ENCODE results near the gene SPAG5. TPM values are rescaled to one million over a fixed set of nuclear protein-coding genes. Genes with fewer than 3 reads are reported as not detected.

The SPAG5 gene
- total RNA-seq, 6 experiments from 2014 or later, result 29.2 to 73.3 (median 69.4) TPM

GRCh38 chr17:28643983-28644786 is 45.4 kb upstream of the SPAG5 start:
- H3K9me3 Mint-ChIP-seq, result no peaks in the 10 kb centered on the region
- H3K4me3 Mint-ChIP-seq, result peak overlapping the region; percentile 88
- H3K27ac Mint-ChIP-seq, result peak overlapping the region; percentile 48
- DNase-seq, result peak; percentile 50
- H3K4me1 Mint-ChIP-seq (ENCODE audit: low read depth), result peaks cover 35% of the 10 kb centered on the region
- no peaks in the 10 kb centered on the region; the same call in 1 of the 2 replicates for H3K27me3 Mint-ChIP-seq (ENCODE audit: insufficient read depth)
- H3K36me3 Mint-ChIP-seq (ENCODE audit: low read depth), result peaks cover 37% of the 10 kb centered on the region
- peak; percentile 77 for TF ChIP-seq CTCF (IDR thresholded peaks at IDR 0.05)

GRCh38 chr17:28641579-28641978 is 42.8 kb upstream of the SPAG5 start:
- Mint-ChIP-seq H3K9me3 (no peaks in the 10 kb centered on the region), H3K27ac (no peak overlapping the region), H3K27me3 (ENCODE audit: insufficient read depth) (peaks cover under 1% of the 10 kb centered on the region; the same call in 1 of the 2 replicates), H3K4me3 (no peak overlapping the region), H3K36me3 (ENCODE audit: low read depth) (peaks cover 52% of the 10 kb centered on the region), H3K4me1 (ENCODE audit: low read depth) (peaks cover 30% of the 10 kb centered on the region)
- DNase-seq, result no peak
- TF ChIP-seq CTCF (IDR thresholded peaks at IDR 0.05), result no peak

GRCh38 chr17:28635506-28635905 is 36.7 kb upstream of the SPAG5 start:
- no peak for TF ChIP-seq CTCF (IDR thresholded peaks at IDR 0.05)
- no peak for DNase-seq
- peaks cover 2% of the 10 kb centered on the region; the same call in 1 of the 2 replicates for H3K27me3 Mint-ChIP-seq (ENCODE audit: insufficient read depth)
- peaks cover 56% of the 10 kb centered on the region for H3K36me3 Mint-ChIP-seq (ENCODE audit: low read depth)
- no peak overlapping the region for H3K4me3 Mint-ChIP-seq
- H3K4me1 Mint-ChIP-seq (ENCODE audit: low read depth), result no peaks in the 10 kb centered on the region
- H3K9me3 Mint-ChIP-seq, result no peaks in the 10 kb centered on the region
- no peak overlapping the region for H3K27ac Mint-ChIP-seq

- no peak for DNase-seq
- peaks cover 2% of the 10 kb centered on the region; the same call in 1 of the 2 replicates for H3K27me3 Mint-ChIP-seq (ENCODE audit: insufficient read depth)
- H3K36me3 Mint-ChIP-seq (ENCODE audit: low read depth), result peaks cover 48% of the 10 kb centered on the region
- no peak overlapping the region for H3K27ac Mint-ChIP-seq
- no peaks in the 10 kb centered on the region for H3K4me1 Mint-ChIP-seq (ENCODE audit: low read depth)
- no peak overlapping the region for H3K4me3 Mint-ChIP-seq
- no peak for TF ChIP-seq CTCF (IDR thresholded peaks at IDR 0.05)
- no peaks in the 10 kb centered on the region for H3K9me3 Mint-ChIP-seq
Measured at GRCh38 chr17:28634206-28634865, 35.5 kb upstream of the SPAG5 start.

- Mint-ChIP-seq H3K36me3 (ENCODE audit: low read depth) (peaks cover 30% of the 10 kb centered on the region), H3K4me3 (no peak overlapping the region), H3K9me3 (no peaks in the 10 kb centered on the region), H3K4me1 (ENCODE audit: low read depth) (no peaks in the 10 kb centered on the region), H3K27ac (no peak overlapping the region), H3K27me3 (ENCODE audit: insufficient read depth) (no peaks in the 10 kb centered on the region; the same call in 1 of the 2 replicates)
- DNase-seq, result no peak
- TF ChIP-seq CTCF (IDR thresholded peaks at IDR 0.05), result no peak
Measured at GRCh38 chr17:28626818-28627217, 28.0 kb upstream of the SPAG5 start.
